Endothelial cell (in vitro differentiated cells): ENCODE results near the gene TLCD5. TPM values are rescaled to one million over a fixed set of nuclear protein-coding genes. Genes with fewer than 3 reads are reported as not detected.

Source experiments
- DNase-seq: peaks from one replicate; pipeline ENCODE4 v3.0.0; 2021; ENCODE audit warnings: low spot score
- H3K27ac Mint-ChIP-seq: one replicate; pipeline ENCODE4 v1.8.0; 2021; ENCODE audit warnings: mixed read lengths, inconsistent platforms; ENCODE audit not compliant: unreplicated experiment
- H3K27me3 Mint-ChIP-seq: one replicate; pipeline ENCODE4 v1.8.0; 2021; ENCODE audit warnings: mild to moderate bottlenecking, moderate library complexity, mixed read lengths, inconsistent platforms; ENCODE audit not compliant: unreplicated experiment
- H3K36me3 Mint-ChIP-seq: one replicate; pipeline ENCODE4 v1.8.0; 2021; ENCODE audit warnings: mild to moderate bottlenecking, low read depth, mixed read lengths, inconsistent platforms; ENCODE audit not compliant: unreplicated experiment
- H3K4me1 Mint-ChIP-seq: one replicate; pipeline ENCODE4 v1.8.0; 2021; ENCODE audit warnings: mild to moderate bottlenecking, mixed read lengths, inconsistent platforms; ENCODE audit not compliant: unreplicated experiment
- H3K4me3 Mint-ChIP-seq: one replicate; pipeline ENCODE4 v1.8.0; 2021; ENCODE audit warnings: mild to moderate bottlenecking, mixed read lengths, inconsistent platforms; ENCODE audit not compliant: unreplicated experiment
- H3K9me3 Mint-ChIP-seq: one replicate; pipeline ENCODE4 v1.8.0; 2021; ENCODE audit warnings: mixed read lengths, inconsistent platforms; ENCODE audit not compliant: unreplicated experiment
- CTCF ChIP-seq: fragments of 200-600 bp; sonication (generic); IDR thresholded peaks from one replicate; pipeline ENCODE4 v1.5.0; 2021; ENCODE audit warnings: antibody characterized with exemption; ENCODE audit not compliant: unreplicated experiment
- total RNA-seq: library from RNA; stranded (reverse); fragmentation: NEBNext Ultra II Directional; extraction: Animal tissue kit (Norgen Biotek cat#: 25700); gene quantifications from one replicate; pipeline ENCODE4 v1.2.1, GENCODE V29; 2021; ENCODE audit not compliant: unreplicated experiment

TLCD5 gene
- total RNA-seq, 1 donor from 2014 or later = 15.2 TPM

GRCh38 chr11:120344302-120345004 lies 19.4 kb downstream of the TLCD5 start:
- Mint-ChIP-seq H3K36me3 (no peaks in the 10 kb centered on the region), H3K4me3 (no peak overlapping the region)

GRCh38 chr11:120346233-120346632 lies 21.1 kb downstream of the TLCD5 start:
- Mint-ChIP-seq H3K4me1 (peaks cover 47% of the 10 kb centered on the region), H3K9me3 (no peaks in the 10 kb centered on the region), H3K4me3 (no peak overlapping the region), H3K27ac (no peak overlapping the region), H3K36me3 (no peaks in the 10 kb centered on the region), H3K27me3 (no peaks in the 10 kb centered on the region)
- no peak for DNase-seq
- TF ChIP-seq CTCF = no peak

More at GRCh38 chr11:120344302-120345004, 19.4 kb downstream of the TLCD5 start:
- no peak for TF ChIP-seq CTCF
- no peak overlapping the region for H3K27ac Mint-ChIP-seq
- H3K9me3 Mint-ChIP-seq = no peaks in the 10 kb centered on the region
- no peak for DNase-seq
- no peaks in the 10 kb centered on the region for H3K27me3 Mint-ChIP-seq
- H3K4me1 Mint-ChIP-seq = peaks cover 61% of the 10 kb centered on the region

- H3K4me1 Mint-ChIP-seq = peaks cover 41% of the 10 kb centered on the region
- peaks cover 5% of the 10 kb centered on the region for H3K36me3 Mint-ChIP-seq
- peaks cover 2% of the 10 kb centered on the region for H3K27me3 Mint-ChIP-seq
- H3K4me3 Mint-ChIP-seq = no peak overlapping the region
- no peak for TF ChIP-seq CTCF
- no peak overlapping the region for H3K27ac Mint-ChIP-seq
- no peaks in the 10 kb centered on the region for H3K9me3 Mint-ChIP-seq
- DNase-seq = no peak
Observed at GRCh38 chr11:120350637-120351036, 25.5 kb downstream of the TLCD5 start.

GRCh38 chr11:120352405-120352804 lies 27.3 kb downstream of the TLCD5 start:
- TF ChIP-seq CTCF = no peak
- no peak for DNase-seq
- Mint-ChIP-seq H3K9me3 (no peaks in the 10 kb centered on the region), H3K36me3 (peaks cover 9% of the 10 kb centered on the region), H3K4me1 (peaks cover 28% of the 10 kb centered on the region), H3K27ac (no peak overlapping the region), H3K27me3 (peaks cover 2% of the 10 kb centered on the region), H3K4me3 (no peak overlapping the region)

- peaks cover 4% of the 10 kb centered on the region for H3K27me3 Mint-ChIP-seq
- peaks cover 22% of the 10 kb centered on the region for H3K4me1 Mint-ChIP-seq
- no peak for TF ChIP-seq CTCF
- no peaks in the 10 kb centered on the region for H3K9me3 Mint-ChIP-seq
- no peak overlapping the region for H3K27ac Mint-ChIP-seq
- H3K4me3 Mint-ChIP-seq = no peak overlapping the region
- no peak for DNase-seq
- H3K36me3 Mint-ChIP-seq = peaks cover 14% of the 10 kb centered on the region
Observed at GRCh38 chr11:120354068-120354467, 29.0 kb downstream of the TLCD5 start.
